Body of pancreas (tissue), 4 donors: ENCODE results near the gene USH2A. TPM values are rescaled to one million over a fixed set of nuclear protein-coding genes. Genes with fewer than 3 reads are reported as not detected.

Source experiments
- ATAC-seq: fragments of 150-250 bp; one replicate; pipeline ENCODE4 v1.9.1; 2016
- DNase-seq, 4 donors: peaks; one replicate each; pipeline ENCODE4 v3.0.0-alpha.2; 2019
- H3K27ac ChIP-seq, 4 donors: fragments of 200-600 bp; sonication (generic); 1 replicate in 3 of 4; 2 replicates in 1 of 4; pipeline versions ENCODE4 v1.5.1 to v1.6.1; 2016 to 2019; ENCODE audit warnings: mild to moderate bottlenecking in 1 of 4, mixed read lengths in 1 of 4, moderate library complexity in 1 of 4
- H3K27me3 ChIP-seq, 2 donors: fragments of 200-600 bp; sonication (generic); one replicate each; pipeline ENCODE4 v1.6.0; 2016; ENCODE audit warnings: mild to moderate bottlenecking in 1 of 2
- H3K36me3 ChIP-seq, 2 donors: fragments of 200-600 bp; sonication (generic); replicated peaks in 1 of 2; 2 replicates each; pipeline ENCODE4 v1.5.1; 2016; ENCODE audit warnings: low read depth in 2 of 2; ENCODE audit not compliant: insufficient read depth in 1 of 2
- H3K4me1 ChIP-seq: fragments of 200-600 bp; sonication (generic); one replicate; pipeline ENCODE4 v1.6.0; 2016
- H3K4me3 ChIP-seq, 2 donors: fragments of 200-600 bp; sonication (generic); 1 replicate in 1 of 2; 2 replicates in 1 of 2; pipeline ENCODE4 v1.5.1; 2016 to 2019
- H3K9me3 ChIP-seq, 3 donors: fragments of 200-600 bp; sonication (generic); 1 replicate in 2 of 3; 2 replicates in 1 of 3; pipeline ENCODE4 v1.5.1; 2016
- POLR2A ChIP-seq, 3 donors: fragments of 450-650 bp; IDR thresholded peaks; one replicate each; pipeline ENCODE4 v1.6.1; 2016; ENCODE audit warnings: antibody characterized with exemption in 3 of 3, mild to moderate bottlenecking in 2 of 3
- WGBS, 2 donors: methylation state at CpG; one replicate each; pipeline ENCODE4 v1.1.5; 2017; 5-methylcytosine and 5-hydroxymethylcytosine counted together
- intact Hi-C: fragments of 100-400 bp; cut with DNase I; formaldehyde crosslinking; loops from one replicate; pipeline ENCODE4 v1.15.1; 2023
- total RNA-seq, 2 donors: library from RNA; depleted of rRNA; stranded (reverse); fragments of >200 nt; gene quantifications; one replicate each; pipeline ENCODE4 v1.1.0, GENCODE V29; 2016
- TF ChIP-seq, protein P1 (sequence below), 7 experiments: fragments of 450-650 bp in 4 of 7; fragments of 200-600 bp in 3 of 7; sonication (generic) in 3 of 7; IDR thresholded peaks; one replicate each; pipeline ENCODE4 v1.5.1; 2016 to 2019; ENCODE audit warnings: antibody characterized with exemption in 7 of 7

USH2A gene
- total RNA-seq, 2 donors from 2014 or later = 0.26 to 0.33 TPM

- intact Hi-C loops = no loop called here
- 74 to 83% methylated on average over 2 of the region's 2 CpGs for WGBS, 2 donors
Observed at GRCh38 chr1:216453777-216454176, 30.5 kb upstream of the USH2A start.

DNA sequence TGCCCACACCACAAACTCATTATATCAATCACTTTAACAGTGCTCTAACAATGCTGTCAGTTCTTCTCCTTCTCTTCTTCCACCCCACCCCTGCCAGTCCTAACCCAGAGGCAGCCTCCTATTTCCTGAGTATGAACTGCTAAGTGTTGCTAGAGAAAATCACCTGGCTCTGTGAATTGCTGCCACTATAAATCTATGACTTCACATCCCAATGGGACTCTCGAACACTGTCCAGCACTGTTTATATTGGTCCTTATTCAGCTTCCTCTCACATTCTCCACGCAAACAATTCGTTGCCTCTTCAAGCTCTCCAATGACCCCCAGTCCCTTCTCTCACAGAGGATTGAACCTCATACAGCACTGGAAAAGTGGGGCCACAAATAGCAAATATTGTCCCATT lies 27.0 kb upstream of the USH2A start:
- no peaks in the 10 kb centered on the region for H3K27me3 ChIP-seq
- H3K36me3 ChIP-seq = no peaks in the 10 kb centered on the region
- no peaks in the 10 kb centered on the region for H3K4me1 ChIP-seq
- 76 to 79% methylated on average over 3 of the region's 3 CpGs for WGBS, 2 donors
- no peak for TF ChIP-seq POLR2A (IDR thresholded peaks at IDR 0.05)
- TF ChIP-seq, protein P1, sequence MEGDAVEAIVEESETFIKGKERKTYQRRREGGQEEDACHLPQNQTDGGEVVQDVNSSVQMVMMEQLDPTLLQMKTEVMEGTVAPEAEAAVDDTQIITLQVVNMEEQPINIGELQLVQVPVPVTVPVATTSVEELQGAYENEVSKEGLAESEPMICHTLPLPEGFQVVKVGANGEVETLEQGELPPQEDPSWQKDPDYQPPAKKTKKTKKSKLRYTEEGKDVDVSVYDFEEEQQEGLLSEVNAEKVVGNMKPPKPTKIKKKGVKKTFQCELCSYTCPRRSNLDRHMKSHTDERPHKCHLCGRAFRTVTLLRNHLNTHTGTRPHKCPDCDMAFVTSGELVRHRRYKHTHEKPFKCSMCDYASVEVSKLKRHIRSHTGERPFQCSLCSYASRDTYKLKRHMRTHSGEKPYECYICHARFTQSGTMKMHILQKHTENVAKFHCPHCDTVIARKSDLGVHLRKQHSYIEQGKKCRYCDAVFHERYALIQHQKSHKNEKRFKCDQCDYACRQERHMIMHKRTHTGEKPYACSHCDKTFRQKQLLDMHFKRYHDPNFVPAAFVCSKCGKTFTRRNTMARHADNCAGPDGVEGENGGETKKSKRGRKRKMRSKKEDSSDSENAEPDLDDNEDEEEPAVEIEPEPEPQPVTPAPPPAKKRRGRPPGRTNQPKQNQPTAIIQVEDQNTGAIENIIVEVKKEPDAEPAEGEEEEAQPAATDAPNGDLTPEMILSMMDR (IDR thresholded peaks at IDR 0.05) = no peak
- H3K27ac ChIP-seq = no peak overlapping the region
- no peak overlapping the region for H3K4me3 ChIP-seq
- DNase-seq = no peak
- no peak for ATAC-seq
- intact Hi-C loops = no loop called here
- no peaks in the 10 kb centered on the region for H3K9me3 ChIP-seq

More at GRCh38 chr1:216453777-216454176, 30.5 kb upstream of the USH2A start:
- Histone ChIP-seq H3K4me1 (no peaks in the 10 kb centered on the region), H3K27me3 (no peaks in the 10 kb centered on the region), H3K27ac (no peak overlapping the region), H3K36me3 (no peaks in the 10 kb centered on the region), H3K9me3 (no peaks in the 10 kb centered on the region), H3K4me3 (no peak overlapping the region)
- DNase-seq = no peak
- ATAC-seq = no peak
- TF ChIP-seq, protein P1 (IDR thresholded peaks at IDR 0.05) = no peak
- TF ChIP-seq POLR2A (IDR thresholded peaks at IDR 0.05) = no peak

DNA sequence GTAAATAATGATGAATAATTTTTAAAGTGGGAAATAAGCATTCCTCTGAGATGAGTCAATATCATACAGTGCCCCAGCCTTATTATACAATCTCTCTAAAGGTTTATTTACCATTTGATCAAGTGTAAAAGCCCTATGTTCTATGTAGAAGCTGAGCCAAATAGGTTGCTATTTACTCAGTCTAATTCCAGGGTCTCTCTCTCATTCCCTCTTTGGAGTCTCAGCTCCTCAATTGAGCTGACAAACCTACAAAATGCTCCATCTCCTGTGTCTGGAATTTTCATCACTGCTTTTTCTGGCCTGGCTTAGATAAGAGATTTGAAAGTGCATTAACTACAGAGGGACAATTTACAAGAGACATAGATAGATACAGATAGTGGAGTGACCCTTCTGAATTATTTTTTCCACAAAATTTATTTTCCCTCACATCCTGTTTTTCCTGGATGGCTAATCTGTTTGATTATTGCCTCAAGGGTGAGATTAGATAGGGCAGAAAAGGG lies 24.8 kb upstream of the USH2A start:
- TF ChIP-seq, protein P1 (IDR thresholded peaks at IDR 0.05) = no peak
- TF ChIP-seq POLR2A (IDR thresholded peaks at IDR 0.05) = no peak

DNA sequence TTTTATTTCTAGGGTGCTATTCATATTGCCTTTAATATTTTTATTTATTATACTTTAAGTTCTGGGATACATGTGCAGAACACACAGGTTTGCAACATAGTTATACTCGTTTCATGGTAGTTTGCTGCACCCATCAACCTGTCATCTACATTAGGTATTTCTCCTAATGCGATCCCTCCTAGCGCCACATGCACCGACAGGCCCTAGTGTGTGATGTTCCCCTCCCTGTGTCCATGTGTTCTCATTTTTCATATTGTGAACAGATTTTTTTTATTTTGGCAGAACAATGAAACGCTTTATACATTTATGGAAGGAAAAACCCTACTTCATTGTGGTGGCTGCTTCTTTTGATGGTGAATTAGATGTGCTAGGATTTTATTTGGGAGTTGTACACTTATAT lies 14.4 kb upstream of the USH2A start:
- intact Hi-C loops = no loop called here
- no peaks in the 10 kb centered on the region for H3K27me3 ChIP-seq
- no peak for ATAC-seq
- TF ChIP-seq, protein P1 (IDR thresholded peaks at IDR 0.05) = no peak
- TF ChIP-seq POLR2A (IDR thresholded peaks at IDR 0.05) = no peak
- H3K36me3 ChIP-seq = no peaks in the 10 kb centered on the region
- no peak overlapping the region for H3K4me3 ChIP-seq
- H3K4me1 ChIP-seq = no peaks in the 10 kb centered on the region
- no peaks in the 10 kb centered on the region for H3K9me3 ChIP-seq
- DNase-seq = no peak
- 86 to 87% methylated on average over 5 of the region's 5 CpGs for WGBS, 2 donors
- H3K27ac ChIP-seq = no peak overlapping the region

More for the DNA sequence above, 24.8 kb upstream of the USH2A start:
- H3K27ac ChIP-seq = no peak overlapping the region
- no peak for DNase-seq
- no peak overlapping the region for H3K4me3 ChIP-seq
- H3K27me3 ChIP-seq = no peaks in the 10 kb centered on the region
- intact Hi-C loops = no loop called here
- no peaks in the 10 kb centered on the region for H3K36me3 ChIP-seq
- H3K9me3 ChIP-seq = no peaks in the 10 kb centered on the region
- no peak for ATAC-seq
- H3K4me1 ChIP-seq = no peaks in the 10 kb centered on the region

DNA sequence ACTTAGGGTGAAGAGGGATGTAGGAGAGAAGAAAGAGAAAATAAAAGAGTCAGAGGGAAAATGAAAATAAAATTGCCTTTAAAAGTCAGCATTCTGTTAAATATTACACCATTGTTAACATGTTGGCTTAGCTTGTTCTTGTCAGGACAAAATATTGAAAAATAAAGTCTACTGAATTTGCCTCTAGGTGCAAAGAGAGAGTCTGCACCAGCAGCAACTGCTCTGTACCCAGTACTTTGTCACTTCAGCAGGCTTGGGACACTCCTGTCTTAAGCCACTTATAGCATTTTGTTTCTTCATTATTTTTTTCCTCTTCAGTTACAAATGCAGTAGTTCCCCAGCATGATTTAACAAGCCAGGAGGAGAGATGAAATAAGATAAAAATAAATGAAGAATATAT lies 11.0 kb upstream of the USH2A start:
- DNase-seq = no peak
- no peaks in the 10 kb centered on the region for H3K9me3 ChIP-seq
- no peak for ATAC-seq
- H3K4me1 ChIP-seq = no peaks in the 10 kb centered on the region
- intact Hi-C loops = no loop called here
- TF ChIP-seq, protein P1 (IDR thresholded peaks at IDR 0.05) = no peak
- TF ChIP-seq POLR2A (IDR thresholded peaks at IDR 0.05) = no peak
- H3K4me3 ChIP-seq = no peak overlapping the region
- H3K27me3 ChIP-seq = no peaks in the 10 kb centered on the region
- H3K27ac ChIP-seq = no peak overlapping the region
- H3K36me3 ChIP-seq = no peaks in the 10 kb centered on the region
